IPS-18a (cell line): Measurements from ENCODE around the gene AXIN2.
"Not testable (repeated sequence)": the region's sequence is repeated elsewhere in the genome, so short reads cannot be mapped to it uniquely, and the experiment has no call there.

Source experiments
- H3K27ac ChIP-seq: one replicate; pipeline ENCODE4 v1.5.1; 2013; ENCODE audit warnings: low read length
- H3K27me3 ChIP-seq: one replicate; pipeline ENCODE4 v1.6.1; 2013; ENCODE audit warnings: mild to moderate bottlenecking, low read length; ENCODE audit not compliant: control insufficient read depth, insufficient read depth
- H3K36me3 ChIP-seq: one replicate; pipeline ENCODE4 v1.6.1; 2013; ENCODE audit warnings: low read depth, low read length; ENCODE audit not compliant: control insufficient read depth
- H3K4me1 ChIP-seq: one replicate; pipeline ENCODE4 v1.6.1; 2013; ENCODE audit warnings: low read depth, low read length; ENCODE audit not compliant: control insufficient read depth
- H3K4me3 ChIP-seq: one replicate; pipeline ENCODE4 v1.5.1; 2013; ENCODE audit warnings: low read length
- H3K9ac ChIP-seq: one replicate; pipeline ENCODE4 v1.6.1; 2013; ENCODE audit warnings: mild to moderate bottlenecking, low read length, moderate library complexity
- H3K9me3 ChIP-seq: one replicate; pipeline ENCODE4 v1.6.1; 2013; ENCODE audit warnings: low read depth, low read length; ENCODE audit not compliant: control insufficient read depth

The AXIN2 gene

DNA sequence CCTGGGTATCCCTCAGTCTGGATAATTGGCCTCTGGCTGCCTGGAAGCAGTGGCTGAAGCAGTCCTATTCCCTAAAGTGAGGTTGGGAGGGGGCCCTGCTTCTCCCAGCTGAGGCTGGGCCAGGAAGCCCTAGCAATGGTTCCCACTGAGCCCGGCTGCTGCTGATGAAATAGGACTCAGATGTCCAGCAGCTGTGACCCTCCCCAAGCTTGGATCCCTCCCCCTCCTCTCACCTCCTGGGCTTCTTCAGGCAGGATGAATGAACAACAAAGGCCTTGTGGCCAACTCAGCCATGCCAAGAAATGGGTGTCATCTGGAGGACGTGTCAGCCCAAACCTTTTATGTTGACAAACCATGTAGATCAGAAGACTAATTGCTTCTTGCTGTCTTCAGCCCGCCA, 42.0 kb downstream of the AXIN2 start:
- H3K27ac ChIP-seq = no peak overlapping the region
- peaks cover 21% of the 10 kb centered on the region for H3K4me1 ChIP-seq
- no peaks in the 10 kb centered on the region for H3K27me3 ChIP-seq
- H3K4me3 ChIP-seq = no peak overlapping the region
- no peaks in the 10 kb centered on the region for H3K36me3 ChIP-seq
- H3K9ac ChIP-seq = no peak overlapping the region
- no peaks in the 10 kb centered on the region for H3K9me3 ChIP-seq

- no peak overlapping the region for H3K9ac ChIP-seq
- peaks cover 17% of the 10 kb centered on the region for H3K4me1 ChIP-seq
- H3K9me3 ChIP-seq = no peaks in the 10 kb centered on the region
- H3K27me3 ChIP-seq = no peaks in the 10 kb centered on the region
- no peak overlapping the region for H3K27ac ChIP-seq
- H3K4me3 ChIP-seq = no peak overlapping the region
- no peaks in the 10 kb centered on the region for H3K36me3 ChIP-seq
Observed at GRCh38 chr17:65518256-65518655, 43.2 kb downstream of the AXIN2 start.

DNA sequence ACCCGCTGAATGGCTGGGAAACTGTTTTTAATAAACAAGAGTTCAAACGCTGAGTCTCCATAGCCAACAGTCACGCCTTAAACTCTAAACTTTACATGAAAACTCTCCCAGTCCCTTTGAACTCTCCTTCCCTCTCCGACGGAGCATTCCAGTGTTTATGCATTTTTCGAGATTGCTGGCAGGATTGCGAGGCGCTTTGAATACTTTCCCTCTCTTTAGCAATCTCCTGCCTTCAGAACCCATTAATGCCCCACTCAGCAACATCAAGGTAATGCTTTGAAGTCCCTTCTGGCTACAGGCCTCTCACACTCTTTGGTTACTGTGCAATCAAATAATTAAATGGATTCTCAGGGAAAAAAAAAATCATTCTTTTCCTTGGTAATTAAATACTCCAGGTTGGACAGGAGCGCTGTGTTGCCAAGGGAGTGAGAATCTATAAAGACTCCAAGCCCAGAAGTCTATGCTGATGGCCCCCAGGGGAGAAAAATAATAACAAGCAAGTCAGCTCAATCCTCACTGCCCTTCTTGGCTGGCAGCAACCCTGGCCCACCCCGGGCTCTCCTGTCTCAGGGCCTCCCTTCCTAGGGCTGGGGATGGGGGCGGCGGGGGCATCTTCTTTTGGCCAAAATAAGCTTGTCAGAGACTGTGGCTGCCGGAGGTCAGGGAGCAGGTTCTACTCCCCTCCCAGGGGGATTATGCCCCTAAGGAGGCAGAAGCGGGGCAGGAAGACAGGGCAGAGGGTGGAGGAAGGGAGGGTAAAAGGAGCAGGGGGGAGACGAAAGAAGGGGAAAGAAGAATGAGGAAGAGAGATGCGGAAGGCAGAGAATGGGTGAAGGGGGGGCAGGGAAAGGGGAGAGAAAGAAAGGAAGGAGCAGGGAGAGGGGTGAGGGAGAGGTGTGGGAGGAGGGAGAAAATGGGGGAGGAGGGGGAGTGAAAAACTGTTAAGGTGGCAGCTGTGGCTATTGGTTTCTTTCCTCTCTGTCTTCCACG, 45.2 kb downstream of the AXIN2 start:
- Histone ChIP-seq H3K9me3 (no peaks in the 10 kb centered on the region), H3K27me3 (no peaks in the 10 kb centered on the region), H3K4me3 (peak overlapping the region; percentile 10), H3K36me3 (no peaks in the 10 kb centered on the region), H3K4me1 (peaks cover 15% of the 10 kb centered on the region), H3K27ac (no peak overlapping the region), H3K9ac (no peak overlapping the region)

GRCh38 chr17:65515512-65515911, 45.9 kb downstream of the AXIN2 start:
- no peaks in the 10 kb centered on the region for H3K36me3 ChIP-seq
- no peaks in the 10 kb centered on the region for H3K9me3 ChIP-seq
- H3K4me3 ChIP-seq = peak overlapping the region; percentile 10
- H3K9ac ChIP-seq = no peak overlapping the region
- peaks cover 15% of the 10 kb centered on the region for H3K4me1 ChIP-seq
- no peaks in the 10 kb centered on the region for H3K27me3 ChIP-seq
- no peak overlapping the region for H3K27ac ChIP-seq

- Histone ChIP-seq H3K9me3 (no peaks in the 10 kb centered on the region), H3K36me3 (no peaks in the 10 kb centered on the region), H3K4me3 (no peak overlapping the region), H3K4me1 (peaks cover 15% of the 10 kb centered on the region), H3K27me3 (no peaks in the 10 kb centered on the region), H3K9ac (no peak overlapping the region), H3K27ac (no peak overlapping the region)
Observed at GRCh38 chr17:65514541-65514940, 46.9 kb downstream of the AXIN2 start.

- no peaks in the 10 kb centered on the region for H3K36me3 ChIP-seq
- H3K4me3 ChIP-seq = no peak overlapping the region
- no peaks in the 10 kb centered on the region for H3K27me3 ChIP-seq
- H3K9me3 ChIP-seq = no peaks in the 10 kb centered on the region
- no peak overlapping the region for H3K9ac ChIP-seq
- no peak overlapping the region for H3K27ac ChIP-seq
- peaks cover 15% of the 10 kb centered on the region for H3K4me1 ChIP-seq
Observed at GRCh38 chr17:65514082-65514481, 47.4 kb downstream of the AXIN2 start.

GRCh38 chr17:65511316-65511715, 50.1 kb downstream of the AXIN2 start:
- no peak overlapping the region for H3K4me3 ChIP-seq
- H3K27ac ChIP-seq = no peak overlapping the region
- H3K9me3 ChIP-seq = no peaks in the 10 kb centered on the region
- H3K9ac ChIP-seq = no peak overlapping the region
- no peaks in the 10 kb centered on the region for H3K27me3 ChIP-seq
- peaks cover 9% of the 10 kb centered on the region for H3K4me1 ChIP-seq
- H3K36me3 ChIP-seq = no peaks in the 10 kb centered on the region

- Histone ChIP-seq H3K9me3 (no peaks in the 10 kb centered on the region), H3K4me1 (peaks cover 3% of the 10 kb centered on the region), H3K36me3 (no peaks in the 10 kb centered on the region), H3K9ac (no peak overlapping the region), H3K27ac (no peak overlapping the region), H3K4me3 (no peak overlapping the region), H3K27me3 (no peaks in the 10 kb centered on the region)
Observed at GRCh38 chr17:65509032-65509431, 52.4 kb downstream of the AXIN2 start.

- H3K4me1 ChIP-seq, H3K4me3 ChIP-seq, H3K36me3 ChIP-seq, H3K27me3 ChIP-seq, H3K9me3 ChIP-seq, H3K27ac ChIP-seq, H3K9ac ChIP-seq: not testable (repeated sequence)
Observed at GRCh38 chr17:65504673-65505072, 56.8 kb downstream of the AXIN2 start.

GRCh38 chr17:65504141-65504540, 57.3 kb downstream of the AXIN2 start:
- no peaks in the 10 kb centered on the region for H3K9me3 ChIP-seq
- no peak overlapping the region for H3K27ac ChIP-seq
- H3K27me3 ChIP-seq = no peaks in the 10 kb centered on the region
- no peak overlapping the region for H3K4me3 ChIP-seq
- H3K9ac ChIP-seq = no peak overlapping the region
- H3K4me1 ChIP-seq = peaks cover 4% of the 10 kb centered on the region
- H3K36me3 ChIP-seq = no peaks in the 10 kb centered on the region

DNA sequence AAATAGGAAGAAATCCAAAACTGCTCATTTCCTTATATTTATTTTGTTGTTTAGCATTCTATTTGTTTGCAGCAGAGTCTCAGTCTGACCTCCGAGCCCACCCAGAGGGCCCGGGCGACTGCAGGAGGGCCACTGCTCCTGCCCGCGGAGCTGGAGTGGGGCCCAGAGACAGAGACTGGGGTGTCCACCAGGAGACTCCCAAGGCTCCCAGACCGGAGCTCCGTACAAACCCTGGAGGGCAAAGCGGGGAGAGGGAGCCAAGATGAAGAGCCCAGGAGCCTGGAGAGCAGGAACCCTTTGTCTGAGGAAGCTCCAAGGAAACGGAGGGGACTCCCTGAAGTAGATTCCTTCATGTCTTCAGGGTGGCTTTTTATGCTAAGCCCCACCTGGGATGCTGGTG, 57.9 kb downstream of the AXIN2 start:
- Histone ChIP-seq H3K4me1 (peaks cover 4% of the 10 kb centered on the region), H3K36me3 (no peaks in the 10 kb centered on the region), H3K4me3 (no peak overlapping the region), H3K27me3 (no peaks in the 10 kb centered on the region), H3K9me3 (no peaks in the 10 kb centered on the region), H3K9ac (no peak overlapping the region), H3K27ac (no peak overlapping the region)

DNA sequence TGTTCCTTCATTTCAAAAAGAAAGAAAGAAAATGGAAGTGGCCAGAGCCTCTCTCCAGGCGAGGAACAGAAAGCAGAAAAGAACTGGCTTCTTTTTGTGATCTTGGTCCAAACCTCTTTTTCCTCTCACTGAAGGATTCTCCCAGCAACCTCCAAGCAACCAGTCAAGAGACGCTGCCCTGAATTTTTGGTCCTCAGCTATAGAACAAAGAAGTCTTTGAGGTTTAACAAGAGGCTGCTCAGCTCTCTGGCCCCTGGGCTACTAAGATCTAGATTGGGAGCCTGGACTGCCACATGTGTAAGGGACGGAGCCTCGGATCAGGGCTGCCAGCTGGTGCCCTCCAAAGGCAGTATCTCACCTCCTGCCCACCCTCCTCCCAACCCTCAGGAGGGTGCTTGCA, 62.6 kb downstream of the AXIN2 start:
- H3K4me3 ChIP-seq = no peak overlapping the region
- peaks cover 11% of the 10 kb centered on the region for H3K4me1 ChIP-seq
- H3K36me3 ChIP-seq = no peaks in the 10 kb centered on the region
- H3K9ac ChIP-seq = no peak overlapping the region
- no peaks in the 10 kb centered on the region for H3K27me3 ChIP-seq
- no peaks in the 10 kb centered on the region for H3K9me3 ChIP-seq
- H3K27ac ChIP-seq = no peak overlapping the region
